ENCODE results near the gene LY6G5C. TPM values are rescaled to one million over a fixed set of nuclear protein-coding genes. Genes with fewer than 3 reads are reported as not detected.

LY6G5C gene
- total and polyA plus RNA-seq, 2 donors (not counting 3 experiments of a cell fraction or from before 2014, with no cell fraction given) = 8.2 to 11.4 TPM

- Histone ChIP-seq H3K4me3 (replicated peaks in 1 of 3; ENCODE audit: insufficient read depth in 1 of 3, low read depth in 1 of 3, low read length in 3 of 3) (peak overlapping the region in 1 of 3 experiments; percentile 33), H3K9me3 (replicated peaks; ENCODE audit: control insufficient read depth, insufficient read depth, low read length) (no peaks in the 10 kb centered on the region), H3K4me1 (ENCODE audit: control insufficient read depth, extremely low read depth, insufficient read depth, low read length) (peaks cover 45% of the 10 kb centered on the region), H3K27ac (ENCODE audit: insufficient read depth, low read depth, low read length) (no peak overlapping the region), H3K9me1 (replicated peaks; ENCODE audit: control insufficient read depth, extremely low read depth, insufficient read depth, low read length) (no peaks in the 10 kb centered on the region), H3K4me2 (ENCODE audit: insufficient read depth, low read length) (peak overlapping the region; percentile 67), H3K27me3 (ENCODE audit: control insufficient read depth in 2 of 2, insufficient read depth in 2 of 2, low read length in 2 of 2) (no peaks in the 10 kb centered on the region), H3K9ac (replicated peaks; ENCODE audit: extremely low read depth, insufficient read depth, low read length) (peak overlapping the region; percentile 82), H4K20me1 (replicated peaks; ENCODE audit: control insufficient read depth, extremely low read depth, insufficient read depth, low read length) (no peaks in the 10 kb centered on the region), H3K36me3 (ENCODE audit: control insufficient read depth in 2 of 2, extremely low read depth in 1 of 2, insufficient read depth in 2 of 2, low read length in 2 of 2) (peaks cover 2 to 3% of the 10 kb centered on the region in 2 experiments), H2AFZ (ENCODE audit: low read depth, low read length) (no peak overlapping the region), H3K79me2 (ENCODE audit: control insufficient read depth, insufficient read depth, low read length) (peaks cover 34% of the 10 kb centered on the region)
- FAIRE-seq = no peak
- intact Hi-C loops (cut with micrococcal nuclease) (loop anchor here (2.0 to 10.0 kb wide), 3 partner anchors 77 to 533 kb away; partner anchors contain the start of genes GPSM3 and PBX2), dilution Hi-C loops (cut with MboI; ENCODE audit: extremely low pct_ligation_motif_present, low sequenced_read_pairs) (no loop called here)
- DNase-seq (ENCODE audit: low read depth, low spot score) = no peak
- ChIA-PET CTCF (interaction anchor here (1.0 to 5.7 kb wide), 3 partner anchors 9 to 113 kb away, joined by 3 to 38 read pairs (median 3); partner anchors contain the start of gene BAG6), POLR2A (interaction anchor here (1.0 to 2.1 kb wide), 3 partner anchors 10 to 166 kb away, joined by 3 to 13 read pairs (median 4); partner anchors contain the start of genes BAG6, HSPA1B and PRRC2A)
- TF ChIP-seq JUN (IDR thresholded peaks at IDR 0.05; ENCODE audit: borderline replicate concordance, insufficient read depth, insufficient read length, low read depth) (no peak), MYC (IDR thresholded peaks at IDR 0.05; ENCODE audit: low read depth, low read length) (no peak), POLR2AphosphoS5 (IDR thresholded peaks at IDR 0.05; ENCODE audit: insufficient read depth, low read depth, low read length) (no peak), POLR2A (IDR thresholded peaks at IDR 0.05; ENCODE audit: low read depth, low read length) (no peak), GATA2 (IDR thresholded peaks at IDR 0.05; ENCODE audit: insufficient read depth, insufficient read length, low read depth, low read length) (no peak)
- TF ChIP-seq, protein P1, sequence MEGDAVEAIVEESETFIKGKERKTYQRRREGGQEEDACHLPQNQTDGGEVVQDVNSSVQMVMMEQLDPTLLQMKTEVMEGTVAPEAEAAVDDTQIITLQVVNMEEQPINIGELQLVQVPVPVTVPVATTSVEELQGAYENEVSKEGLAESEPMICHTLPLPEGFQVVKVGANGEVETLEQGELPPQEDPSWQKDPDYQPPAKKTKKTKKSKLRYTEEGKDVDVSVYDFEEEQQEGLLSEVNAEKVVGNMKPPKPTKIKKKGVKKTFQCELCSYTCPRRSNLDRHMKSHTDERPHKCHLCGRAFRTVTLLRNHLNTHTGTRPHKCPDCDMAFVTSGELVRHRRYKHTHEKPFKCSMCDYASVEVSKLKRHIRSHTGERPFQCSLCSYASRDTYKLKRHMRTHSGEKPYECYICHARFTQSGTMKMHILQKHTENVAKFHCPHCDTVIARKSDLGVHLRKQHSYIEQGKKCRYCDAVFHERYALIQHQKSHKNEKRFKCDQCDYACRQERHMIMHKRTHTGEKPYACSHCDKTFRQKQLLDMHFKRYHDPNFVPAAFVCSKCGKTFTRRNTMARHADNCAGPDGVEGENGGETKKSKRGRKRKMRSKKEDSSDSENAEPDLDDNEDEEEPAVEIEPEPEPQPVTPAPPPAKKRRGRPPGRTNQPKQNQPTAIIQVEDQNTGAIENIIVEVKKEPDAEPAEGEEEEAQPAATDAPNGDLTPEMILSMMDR (IDR thresholded peaks at IDR 0.05; ENCODE audit: extremely low read depth in 1 of 2, insufficient read depth in 1 of 2, low read depth in 1 of 2, low read length in 2 of 2) = no peak
- TF ChIP-seq, protein P2, sequence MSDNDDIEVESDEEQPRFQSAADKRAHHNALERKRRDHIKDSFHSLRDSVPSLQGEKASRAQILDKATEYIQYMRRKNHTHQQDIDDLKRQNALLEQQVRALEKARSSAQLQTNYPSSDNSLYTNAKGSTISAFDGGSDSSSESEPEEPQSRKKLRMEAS (IDR thresholded peaks at IDR 0.05; ENCODE audit: insufficient read depth, insufficient read length) = no peak
- BruUV-seq (replicated peaks) = no TSS peak
Measured at GRCh38 chr6:31661262-31662123, 19.4 kb downstream of the LY6G5C start.

Data from endothelial cell of umbilical vein (primary cell).